ENCODE data around the gene UGT1A5. TPM values are rescaled to one million over a fixed set of nuclear protein-coding genes. Genes with fewer than 3 reads are reported as not detected.

UGT1A5 gene
- total and polyA plus RNA-seq, 2 experiments from 2014 or later: not detected

DNA sequence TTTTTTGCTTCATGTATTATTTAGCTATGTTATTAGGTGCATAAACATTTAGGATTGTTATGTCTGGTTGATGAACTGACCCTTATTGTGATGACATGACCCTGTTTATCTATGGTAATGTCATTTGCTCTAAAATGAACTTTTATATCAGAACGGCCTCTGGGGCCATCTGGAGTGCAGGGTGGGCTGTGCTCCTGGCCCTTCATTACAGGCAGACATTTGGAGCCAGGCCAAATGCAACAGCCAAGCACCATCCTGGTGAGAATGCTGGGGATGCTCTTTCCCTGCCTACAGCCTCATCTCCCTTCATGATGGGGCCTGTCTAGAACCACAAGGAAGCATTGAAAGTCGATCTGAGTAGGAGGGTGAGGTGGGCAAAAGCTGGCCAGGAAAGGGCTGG is 103.6 kb downstream of the UGT1A5 start (continued):
- TF ChIP-seq, protein P1, sequence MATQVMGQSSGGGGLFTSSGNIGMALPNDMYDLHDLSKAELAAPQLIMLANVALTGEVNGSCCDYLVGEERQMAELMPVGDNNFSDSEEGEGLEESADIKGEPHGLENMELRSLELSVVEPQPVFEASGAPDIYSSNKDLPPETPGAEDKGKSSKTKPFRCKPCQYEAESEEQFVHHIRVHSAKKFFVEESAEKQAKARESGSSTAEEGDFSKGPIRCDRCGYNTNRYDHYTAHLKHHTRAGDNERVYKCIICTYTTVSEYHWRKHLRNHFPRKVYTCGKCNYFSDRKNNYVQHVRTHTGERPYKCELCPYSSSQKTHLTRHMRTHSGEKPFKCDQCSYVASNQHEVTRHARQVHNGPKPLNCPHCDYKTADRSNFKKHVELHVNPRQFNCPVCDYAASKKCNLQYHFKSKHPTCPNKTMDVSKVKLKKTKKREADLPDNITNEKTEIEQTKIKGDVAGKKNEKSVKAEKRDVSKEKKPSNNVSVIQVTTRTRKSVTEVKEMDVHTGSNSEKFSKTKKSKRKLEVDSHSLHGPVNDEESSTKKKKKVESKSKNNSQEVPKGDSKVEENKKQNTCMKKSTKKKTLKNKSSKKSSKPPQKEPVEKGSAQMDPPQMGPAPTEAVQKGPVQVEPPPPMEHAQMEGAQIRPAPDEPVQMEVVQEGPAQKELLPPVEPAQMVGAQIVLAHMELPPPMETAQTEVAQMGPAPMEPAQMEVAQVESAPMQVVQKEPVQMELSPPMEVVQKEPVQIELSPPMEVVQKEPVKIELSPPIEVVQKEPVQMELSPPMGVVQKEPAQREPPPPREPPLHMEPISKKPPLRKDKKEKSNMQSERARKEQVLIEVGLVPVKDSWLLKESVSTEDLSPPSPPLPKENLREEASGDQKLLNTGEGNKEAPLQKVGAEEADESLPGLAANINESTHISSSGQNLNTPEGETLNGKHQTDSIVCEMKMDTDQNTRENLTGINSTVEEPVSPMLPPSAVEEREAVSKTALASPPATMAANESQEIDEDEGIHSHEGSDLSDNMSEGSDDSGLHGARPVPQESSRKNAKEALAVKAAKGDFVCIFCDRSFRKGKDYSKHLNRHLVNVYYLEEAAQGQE (IDR thresholded peaks at IDR 0.05; ENCODE audit: unreplicated experiment): no peak
- TF ChIP-seq, protein P2, sequence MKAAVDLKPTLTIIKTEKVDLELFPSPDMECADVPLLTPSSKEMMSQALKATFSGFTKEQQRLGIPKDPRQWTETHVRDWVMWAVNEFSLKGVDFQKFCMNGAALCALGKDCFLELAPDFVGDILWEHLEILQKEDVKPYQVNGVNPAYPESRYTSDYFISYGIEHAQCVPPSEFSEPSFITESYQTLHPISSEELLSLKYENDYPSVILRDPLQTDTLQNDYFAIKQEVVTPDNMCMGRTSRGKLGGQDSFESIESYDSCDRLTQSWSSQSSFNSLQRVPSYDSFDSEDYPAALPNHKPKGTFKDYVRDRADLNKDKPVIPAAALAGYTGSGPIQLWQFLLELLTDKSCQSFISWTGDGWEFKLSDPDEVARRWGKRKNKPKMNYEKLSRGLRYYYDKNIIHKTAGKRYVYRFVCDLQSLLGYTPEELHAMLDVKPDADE (IDR thresholded peaks at IDR 0.05): no peak
- TF ChIP-seq POLR2AphosphoS5 (IDR thresholded peaks at IDR 0.05; ENCODE audit: low read depth): no peak
- TF ChIP-seq CREB1 (CRISPR knock-in tag; IDR thresholded peaks at IDR 0.05; ENCODE audit: low read depth): no peak
- TF ChIP-seq ZNF114 (CRISPR knock-in tag; IDR thresholded peaks at IDR 0.05): no peak
- TF ChIP-seq NANOG (IDR thresholded peaks at IDR 0.05; ENCODE audit: borderline replicate concordance): no peak
- no peak for TF ChIP-seq JUNB (IDR thresholded peaks at IDR 0.05; ENCODE audit: unreplicated experiment)
- no peak for TF ChIP-seq STAT1 (IDR thresholded peaks at IDR 0.05; ENCODE audit: unreplicated experiment)
- no peak for TF ChIP-seq EZH2 (IDR thresholded peaks at IDR 0.05; ENCODE audit: low read depth, unreplicated experiment)

DNA sequence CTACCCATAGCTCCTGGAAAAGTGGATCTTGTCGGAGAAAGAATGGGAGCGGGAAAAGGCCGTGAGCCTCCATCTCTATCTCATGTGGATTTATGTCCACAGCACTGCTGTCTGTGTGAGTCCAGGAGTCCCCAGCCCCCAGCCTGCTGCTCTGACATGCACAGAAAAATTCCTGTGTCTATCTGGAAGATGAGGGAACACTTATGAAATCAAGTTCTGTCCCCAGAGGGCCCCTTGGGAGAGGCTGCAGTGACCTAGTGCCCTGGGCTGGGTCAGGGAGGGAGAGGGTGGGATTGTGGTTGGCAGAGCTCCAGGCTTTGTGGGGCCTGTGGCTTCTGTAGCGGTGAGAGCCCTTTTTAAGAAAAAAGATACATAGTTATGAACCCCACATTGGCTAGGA is 104.1 kb downstream of the UGT1A5 start:
- H3K4me3 ChIP-seq: no peak overlapping the region
- H3K27ac ChIP-seq (ENCODE audit: low read depth): no peak overlapping the region
- H3K79me2 ChIP-seq (replicated peaks; ENCODE audit: insufficient read depth): no peaks in the 10 kb centered on the region
- no peaks in the 10 kb centered on the region for H3K36me3 ChIP-seq (ENCODE audit: insufficient read depth)
- no peaks in the 10 kb centered on the region for H3K27me3 ChIP-seq (ENCODE audit: insufficient read depth)
- no peak overlapping the region for H3K27ac Mint-ChIP-seq
- no peaks in the 10 kb centered on the region for H3K4me1 ChIP-seq (ENCODE audit: insufficient read depth)
- no peak overlapping the region for H2AFZ ChIP-seq
- H4K20me1 ChIP-seq (replicated peaks; ENCODE audit: insufficient read depth): no peaks in the 10 kb centered on the region
- H3K4me3 Mint-ChIP-seq: no peak overlapping the region
- H3K9me3 Mint-ChIP-seq: no peaks in the 10 kb centered on the region
- H3K9me2 ChIP-seq (ENCODE audit: insufficient read depth): peaks cover 6% of the 10 kb centered on the region
- H3K27me3 Mint-ChIP-seq (ENCODE audit: insufficient read depth, low read depth, poor library complexity): peaks cover 11% of the 10 kb centered on the region
- H3K4me1 Mint-ChIP-seq: no peaks in the 10 kb centered on the region; the same call in 2 of the 3 replicates
- H3K4me2 ChIP-seq: no peak overlapping the region
- no peaks in the 10 kb centered on the region for H3K36me3 Mint-ChIP-seq (ENCODE audit: low read depth)
- H3F3A ChIP-seq (replicated peaks; ENCODE audit: low read depth): no peaks in the 10 kb centered on the region
- no peak for DNase-seq (ENCODE audit: low spot score)
- no peak for ATAC-seq
- no peak for TF ChIP-seq EZH2phosphoT487 (IDR thresholded peaks at IDR 0.05; ENCODE audit: unreplicated experiment)
- no peak for TF ChIP-seq NANOG (IDR thresholded peaks at IDR 0.05; ENCODE audit: borderline replicate concordance)
- no peak for TF ChIP-seq EZH2 (IDR thresholded peaks at IDR 0.05; ENCODE audit: low read depth, unreplicated experiment)
- TF ChIP-seq CREB1 (CRISPR knock-in tag; IDR thresholded peaks at IDR 0.05; ENCODE audit: low read depth): no peak
- TF ChIP-seq, protein P1 (IDR thresholded peaks at IDR 0.05; ENCODE audit: unreplicated experiment): no peak
- TF ChIP-seq STAT1 (IDR thresholded peaks at IDR 0.05; ENCODE audit: unreplicated experiment): no peak
- TF ChIP-seq POLR2AphosphoS5 (IDR thresholded peaks at IDR 0.05; ENCODE audit: low read depth): no peak
- no peak for TF ChIP-seq JUNB (IDR thresholded peaks at IDR 0.05; ENCODE audit: unreplicated experiment)
- TF ChIP-seq, protein P2 (IDR thresholded peaks at IDR 0.05): no peak

All from GM23338 (cell line).